ENCODE results near the gene PARD3B.

- TF ChIP-seq CTCF (IDR thresholded peaks at IDR 0.05) (no peak), POLR2AphosphoS5 (IDR thresholded peaks at IDR 0.05; ENCODE audit: insufficient read depth in 1 of 2, low read depth in 1 of 2) (no peak)
These were observed 355.6 kb downstream of the PARD3B start for GRCh38 chr2:204900910-204901309.
